Measurements from ENCODE around the gene PAK6.

The PAK6 gene

GRCh38 chr15:40247406-40247971, 8.6 kb downstream of the PAK6 start:
- DNase-seq = no peak
- Mint-ChIP-seq H3K9me3 (no peaks in the 10 kb centered on the region), H3K27ac (no peak overlapping the region), H3K36me3 (ENCODE audit: low read depth) (no peaks in the 10 kb centered on the region), H3K27me3 (peaks cover 13% of the 10 kb centered on the region), H3K4me3 (no peak overlapping the region), H3K4me1 (ENCODE audit: low read depth) (no peaks in the 10 kb centered on the region)

- Mint-ChIP-seq H3K27me3 (peaks cover 17% of the 10 kb centered on the region), H3K36me3 (ENCODE audit: low read depth) (no peaks in the 10 kb centered on the region), H3K4me1 (ENCODE audit: low read depth) (peaks cover 4% of the 10 kb centered on the region), H3K4me3 (no peak overlapping the region), H3K27ac (no peak overlapping the region), H3K9me3 (no peaks in the 10 kb centered on the region)
- DNase-seq = no peak
Observed at GRCh38 chr15:40248006-40248783, 9.3 kb downstream of the PAK6 start.

GRCh38 chr15:40249477-40250303, 10.8 kb downstream of the PAK6 start:
- Mint-ChIP-seq H3K27me3 (peaks cover 32% of the 10 kb centered on the region), H3K4me3 (no peak overlapping the region), H3K4me1 (ENCODE audit: low read depth) (peaks cover 8% of the 10 kb centered on the region), H3K27ac (no peak overlapping the region), H3K36me3 (ENCODE audit: low read depth) (no peaks in the 10 kb centered on the region), H3K9me3 (no peaks in the 10 kb centered on the region)
- no peak for DNase-seq

- H3K27ac Mint-ChIP-seq = no peak overlapping the region
- peaks cover 36% of the 10 kb centered on the region for H3K27me3 Mint-ChIP-seq
- DNase-seq = no peak
- H3K4me3 Mint-ChIP-seq = no peak overlapping the region
- H3K36me3 Mint-ChIP-seq (ENCODE audit: low read depth) = no peaks in the 10 kb centered on the region
- H3K4me1 Mint-ChIP-seq (ENCODE audit: low read depth) = peaks cover 8% of the 10 kb centered on the region
- H3K9me3 Mint-ChIP-seq = no peaks in the 10 kb centered on the region
Observed at GRCh38 chr15:40250304-40250656, 11.4 kb downstream of the PAK6 start.

- no peaks in the 10 kb centered on the region for H3K9me3 Mint-ChIP-seq
- H3K36me3 Mint-ChIP-seq (ENCODE audit: low read depth) = no peaks in the 10 kb centered on the region
- DNase-seq = no peak
- no peak overlapping the region for H3K4me3 Mint-ChIP-seq
- no peak overlapping the region for H3K27ac Mint-ChIP-seq
- H3K4me1 Mint-ChIP-seq (ENCODE audit: low read depth) = peaks cover 8% of the 10 kb centered on the region
- H3K27me3 Mint-ChIP-seq = peaks cover 36% of the 10 kb centered on the region
Observed at GRCh38 chr15:40250771-40251483, 12.1 kb downstream of the PAK6 start.

- Mint-ChIP-seq H3K27ac (no peak overlapping the region), H3K4me1 (ENCODE audit: low read depth) (peaks cover 8% of the 10 kb centered on the region), H3K36me3 (ENCODE audit: low read depth) (no peaks in the 10 kb centered on the region), H3K27me3 (peaks cover 36% of the 10 kb centered on the region), H3K9me3 (no peaks in the 10 kb centered on the region), H3K4me3 (no peak overlapping the region)
- no peak for DNase-seq
Observed at GRCh38 chr15:40251486-40252140, 12.8 kb downstream of the PAK6 start.

- no peak overlapping the region for H3K27ac Mint-ChIP-seq
- H3K4me3 Mint-ChIP-seq = no peak overlapping the region
- H3K4me1 Mint-ChIP-seq (ENCODE audit: low read depth) = peaks cover 8% of the 10 kb centered on the region
- H3K27me3 Mint-ChIP-seq = peaks cover 36% of the 10 kb centered on the region
- DNase-seq = no peak
- no peaks in the 10 kb centered on the region for H3K36me3 Mint-ChIP-seq (ENCODE audit: low read depth)
- no peaks in the 10 kb centered on the region for H3K9me3 Mint-ChIP-seq
Observed at GRCh38 chr15:40252141-40252437, 13.2 kb downstream of the PAK6 start.

GRCh38 chr15:40252438-40253166, 13.7 kb downstream of the PAK6 start:
- Mint-ChIP-seq H3K4me1 (ENCODE audit: low read depth) (peaks cover 8% of the 10 kb centered on the region), H3K27me3 (peaks cover 36% of the 10 kb centered on the region), H3K9me3 (no peaks in the 10 kb centered on the region), H3K36me3 (ENCODE audit: low read depth) (no peaks in the 10 kb centered on the region), H3K4me3 (peak overlapping the region; percentile 65), H3K27ac (no peak overlapping the region)
- peak; percentile 52 for DNase-seq

GRCh38 chr15:40253167-40253790, 14.4 kb downstream of the PAK6 start:
- Mint-ChIP-seq H3K27ac (no peak overlapping the region), H3K9me3 (no peaks in the 10 kb centered on the region), H3K36me3 (ENCODE audit: low read depth) (no peaks in the 10 kb centered on the region)

GRCh38 chr15:40254452-40254851, 15.6 kb downstream of the PAK6 start:
- Mint-ChIP-seq H3K27me3 (peaks cover 36% of the 10 kb centered on the region), H3K36me3 (ENCODE audit: low read depth) (no peaks in the 10 kb centered on the region), H3K4me3 (no peak overlapping the region), H3K4me1 (ENCODE audit: low read depth) (peaks cover 8% of the 10 kb centered on the region), H3K27ac (no peak overlapping the region), H3K9me3 (no peaks in the 10 kb centered on the region)
- no peak for DNase-seq

More at GRCh38 chr15:40253167-40253790, 14.4 kb downstream of the PAK6 start:
- H3K27me3 Mint-ChIP-seq = peaks cover 36% of the 10 kb centered on the region
- peaks cover 8% of the 10 kb centered on the region for H3K4me1 Mint-ChIP-seq (ENCODE audit: low read depth)
- H3K4me3 Mint-ChIP-seq = peak overlapping the region; percentile 65
- DNase-seq = no peak

- no peak overlapping the region for H3K4me3 Mint-ChIP-seq
- no peaks in the 10 kb centered on the region for H3K36me3 Mint-ChIP-seq (ENCODE audit: low read depth)
- DNase-seq = no peak
- no peak overlapping the region for H3K27ac Mint-ChIP-seq
- H3K4me1 Mint-ChIP-seq (ENCODE audit: low read depth) = peaks cover 8% of the 10 kb centered on the region
- peaks cover 35% of the 10 kb centered on the region for H3K27me3 Mint-ChIP-seq
- no peaks in the 10 kb centered on the region for H3K9me3 Mint-ChIP-seq
Observed at GRCh38 chr15:40255033-40255432, 16.2 kb downstream of the PAK6 start.

- peaks cover 8% of the 10 kb centered on the region for H3K4me1 Mint-ChIP-seq (ENCODE audit: low read depth)
- no peak overlapping the region for H3K4me3 Mint-ChIP-seq
- H3K36me3 Mint-ChIP-seq (ENCODE audit: low read depth) = no peaks in the 10 kb centered on the region
Observed at GRCh38 chr15:40256638-40257235, 17.9 kb downstream of the PAK6 start.

More at GRCh38 chr15:40256638-40257235, 17.9 kb downstream of the PAK6 start:
- peaks cover 27% of the 10 kb centered on the region for H3K27me3 Mint-ChIP-seq
- H3K27ac Mint-ChIP-seq = no peak overlapping the region
- DNase-seq = no peak
- H3K9me3 Mint-ChIP-seq = no peaks in the 10 kb centered on the region
